Calu3 (cell line): ENCODE measurements around the gene RASSF7. TPM values are rescaled to one million over a fixed set of nuclear protein-coding genes. Genes with fewer than 3 reads are reported as not detected.

Experiments used
- BruUV-seq: library from RNA; stranded (reverse); fragments of 400-500 nt; replicated peaks from 2 replicates; lab custom pipeline; 2021; lab: Mats Ljungman, UMichigan
- CTCF ChIA-PET: fragments of 300-600 bp; sonication (Branson Sonifier 250); formaldehyde crosslinking; loops from one replicate; lab custom pipeline; 2022; ENCODE audit warnings: antibody characterized with exemption; lab: Charles Lee
- DNase-seq: peaks from one replicate; pipeline ENCODE4 v3.0.0; 2022
- H3K27ac Mint-ChIP-seq: one replicate; pipeline ENCODE4 v1.8.0; 2022; ENCODE audit warnings: mixed read lengths; ENCODE audit not compliant: unreplicated experiment
- H3K27me3 Mint-ChIP-seq: one replicate; pipeline ENCODE4 v1.8.0; 2022; ENCODE audit warnings: mixed read lengths; ENCODE audit not compliant: unreplicated experiment
- H3K36me3 Mint-ChIP-seq: one replicate; pipeline ENCODE4 v1.8.0; 2022; ENCODE audit warnings: mild to moderate bottlenecking, moderate library complexity, mixed read lengths; ENCODE audit not compliant: insufficient read depth, unreplicated experiment
- H3K4me1 Mint-ChIP-seq: one replicate; pipeline ENCODE4 v1.8.0; 2022; ENCODE audit warnings: mild to moderate bottlenecking, low read depth, mixed read lengths; ENCODE audit not compliant: unreplicated experiment
- H3K4me3 Mint-ChIP-seq: one replicate; pipeline ENCODE4 v1.8.0; 2022; ENCODE audit warnings: mild to moderate bottlenecking, low read depth, moderate library complexity, mixed read lengths; ENCODE audit not compliant: unreplicated experiment
- H3K9me3 Mint-ChIP-seq: one replicate; pipeline ENCODE4 v1.8.0; 2022; ENCODE audit warnings: low read depth, mixed read lengths; ENCODE audit not compliant: unreplicated experiment
- intact Hi-C: fragments of 100-400 bp; cut with micrococcal nuclease; formaldehyde crosslinking; loops from one replicate; pipeline ENCODE4 v1.10.0; 2022; ENCODE audit not compliant: unreplicated experiment
- total RNA-seq: library from RNA; stranded (reverse); gene quantifications from 2 replicates; pipeline ENCODE4 v1.2.3, GENCODE V29; 2022
- TF ChIP-seq, protein P1 (sequence below): fragments of 200-600 bp; IDR thresholded peaks from one replicate; pipeline ENCODE4 v1.8.0; 2022; ENCODE audit warnings: antibody characterized with exemption; ENCODE audit not compliant: unreplicated experiment

Gene RASSF7
- total RNA-seq, 1 experiment from 2014 or later, result 93.3 TPM

DNA sequence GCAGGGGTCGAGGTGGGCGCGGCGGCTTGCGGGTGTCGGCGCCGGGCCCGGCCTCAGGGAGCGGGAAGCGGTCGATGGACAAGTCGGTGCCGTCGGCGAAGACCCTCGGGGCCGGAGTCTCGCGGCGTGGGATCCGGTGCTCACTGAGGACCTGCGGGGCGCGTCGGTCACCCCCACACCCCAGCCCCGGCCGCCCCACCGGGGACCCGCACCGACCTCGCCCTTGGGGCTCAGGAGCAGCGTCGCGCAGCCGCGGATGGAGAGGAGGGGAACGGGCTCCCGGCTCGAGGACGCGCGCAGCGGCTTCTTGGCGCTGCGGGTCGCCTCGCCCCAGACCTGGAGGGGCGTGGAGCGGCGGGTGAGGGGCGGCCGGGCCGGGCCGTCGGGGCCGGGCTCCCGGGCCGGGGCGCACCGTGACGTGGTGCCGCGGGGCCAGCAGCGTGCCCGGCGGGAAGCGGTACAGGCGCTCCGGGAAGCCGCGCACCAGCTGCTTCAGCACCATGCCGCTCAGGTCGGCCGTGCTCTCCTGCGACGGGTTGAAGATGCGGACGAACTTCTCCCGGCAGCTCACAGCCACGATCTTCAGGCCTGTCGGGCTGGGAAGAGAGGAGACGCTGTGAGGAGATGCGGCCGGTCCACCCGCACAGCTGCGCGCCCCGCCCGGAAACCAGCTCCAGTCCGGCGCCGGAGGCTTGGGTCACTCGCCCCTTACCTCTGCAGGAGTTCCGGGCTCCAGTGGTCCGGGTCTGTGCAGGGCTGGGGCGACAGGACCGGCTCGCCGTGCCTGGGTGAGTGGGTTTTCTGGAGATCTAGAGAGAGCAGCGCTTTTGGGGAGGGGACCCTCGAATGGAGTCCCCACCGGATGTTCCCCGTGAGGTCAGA is 4.7 kb upstream of the RASSF7 start:
- DNase-seq, result no peak
- CTCF ChIA-PET, result interaction anchor here (0.9 to 1.4 kb wide), 2 partner anchors 32 to 172 kb away, joined by 3 read pairs; no protein-coding TSS in a partner anchor
- Mint-ChIP-seq H3K9me3 (no peaks in the 10 kb centered on the region), H3K4me3 (peak overlapping the region; percentile 54), H3K27me3 (no peaks in the 10 kb centered on the region), H3K4me1 (no peaks in the 10 kb centered on the region), H3K27ac (no peak overlapping the region), H3K36me3 (peaks cover 53% of the 10 kb centered on the region)
- intact Hi-C loops, result loop anchor here (10.0 kb wide), 1 partner anchor 169 kb away; no protein-coding TSS in a partner anchor
- TF ChIP-seq, protein P1, sequence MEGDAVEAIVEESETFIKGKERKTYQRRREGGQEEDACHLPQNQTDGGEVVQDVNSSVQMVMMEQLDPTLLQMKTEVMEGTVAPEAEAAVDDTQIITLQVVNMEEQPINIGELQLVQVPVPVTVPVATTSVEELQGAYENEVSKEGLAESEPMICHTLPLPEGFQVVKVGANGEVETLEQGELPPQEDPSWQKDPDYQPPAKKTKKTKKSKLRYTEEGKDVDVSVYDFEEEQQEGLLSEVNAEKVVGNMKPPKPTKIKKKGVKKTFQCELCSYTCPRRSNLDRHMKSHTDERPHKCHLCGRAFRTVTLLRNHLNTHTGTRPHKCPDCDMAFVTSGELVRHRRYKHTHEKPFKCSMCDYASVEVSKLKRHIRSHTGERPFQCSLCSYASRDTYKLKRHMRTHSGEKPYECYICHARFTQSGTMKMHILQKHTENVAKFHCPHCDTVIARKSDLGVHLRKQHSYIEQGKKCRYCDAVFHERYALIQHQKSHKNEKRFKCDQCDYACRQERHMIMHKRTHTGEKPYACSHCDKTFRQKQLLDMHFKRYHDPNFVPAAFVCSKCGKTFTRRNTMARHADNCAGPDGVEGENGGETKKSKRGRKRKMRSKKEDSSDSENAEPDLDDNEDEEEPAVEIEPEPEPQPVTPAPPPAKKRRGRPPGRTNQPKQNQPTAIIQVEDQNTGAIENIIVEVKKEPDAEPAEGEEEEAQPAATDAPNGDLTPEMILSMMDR, result no peak
- no TSS peak for BruUV-seq

DNA sequence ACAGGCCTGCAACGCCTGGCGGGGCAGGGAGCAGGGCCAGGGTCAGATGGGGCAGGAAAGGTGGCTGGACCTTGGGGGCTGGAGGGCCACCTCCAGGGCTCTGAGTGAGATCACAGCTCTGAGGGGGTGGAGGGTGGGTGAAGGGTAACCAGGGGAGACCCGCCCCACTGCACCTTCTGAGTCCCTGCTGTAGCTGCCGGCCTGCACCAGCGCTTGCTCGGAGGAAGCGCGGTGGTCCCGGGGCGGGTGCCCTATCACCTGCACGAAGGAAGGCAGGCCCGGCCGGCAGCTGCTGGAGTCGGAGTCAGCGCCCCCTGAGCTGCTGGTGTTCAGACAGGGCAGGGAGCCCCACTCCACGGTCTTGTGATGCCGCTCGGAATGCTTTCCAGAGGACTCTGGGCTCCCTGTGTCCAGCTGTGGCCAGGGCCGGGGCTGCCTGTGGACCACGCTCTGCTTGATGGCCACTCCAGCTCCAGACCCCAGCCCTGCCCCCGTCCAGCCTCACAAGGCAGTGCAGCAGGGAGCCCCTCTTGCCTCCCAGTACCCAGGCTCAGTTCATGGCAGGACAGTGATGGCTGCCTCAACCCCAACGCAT is 4.0 kb upstream of the RASSF7 start:
- intact Hi-C loops, result loop anchor here (10.0 kb wide), 1 partner anchor 168 kb away; no protein-coding TSS in a partner anchor
- no peaks in the 10 kb centered on the region for H3K27me3 Mint-ChIP-seq
- TF ChIP-seq, protein P1, result no peak
- no peaks in the 10 kb centered on the region for H3K9me3 Mint-ChIP-seq
- H3K27ac Mint-ChIP-seq, result no peak overlapping the region
- H3K4me3 Mint-ChIP-seq, result peak overlapping the region; percentile 54
- BruUV-seq, result no TSS peak
- no peak for DNase-seq
- peaks cover 60% of the 10 kb centered on the region for H3K36me3 Mint-ChIP-seq
- H3K4me1 Mint-ChIP-seq, result no peaks in the 10 kb centered on the region
- CTCF ChIA-PET, result interaction anchor here (0.9 kb wide), 1 partner anchor 31 kb away, joined by 3 read pairs; no protein-coding TSS in a partner anchor

DNA sequence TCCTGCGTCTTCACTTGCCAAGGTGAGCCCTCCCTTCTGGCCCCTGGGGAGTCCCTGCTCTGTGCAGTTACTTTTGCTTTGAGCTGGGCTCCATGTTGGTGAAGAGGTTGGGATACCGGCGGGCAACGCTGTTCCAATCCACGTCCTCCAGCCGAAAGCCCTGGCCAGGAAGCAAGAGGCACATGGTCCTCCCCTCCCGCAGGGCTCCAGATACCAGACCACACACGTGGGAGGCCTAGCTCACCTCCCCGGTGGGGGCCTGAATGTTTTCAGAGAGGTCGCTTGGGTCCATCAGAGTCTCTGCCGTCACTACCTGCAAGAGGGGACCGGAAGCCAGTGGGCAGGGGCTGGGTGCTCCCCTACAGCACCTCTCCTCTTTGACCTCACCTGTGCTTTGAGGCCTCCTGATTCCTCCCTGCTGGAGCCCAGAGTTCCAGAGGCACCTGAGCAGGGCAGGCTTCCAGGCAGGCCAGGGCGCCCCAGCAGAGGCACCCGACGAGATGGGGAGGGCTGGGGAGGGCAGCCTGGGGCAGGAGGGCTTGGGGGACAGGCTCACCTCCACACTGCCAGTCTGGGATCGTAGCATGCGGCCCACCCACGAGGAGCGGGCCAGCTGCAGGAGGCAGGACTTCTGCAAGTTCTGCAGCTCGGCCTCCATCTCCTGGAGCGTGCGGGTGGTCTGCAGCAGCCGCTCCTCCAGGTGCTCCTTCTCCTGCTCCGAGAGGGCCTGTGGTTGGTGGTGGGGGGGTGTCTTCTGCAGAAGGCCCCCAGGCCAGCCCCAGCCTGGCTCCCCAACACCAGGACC is 3.2 kb upstream of the RASSF7 start:
- H3K27ac Mint-ChIP-seq, result no peak overlapping the region
- CTCF ChIA-PET, result interaction anchor here (0.5 kb wide), 1 partner anchor 147 kb away, joined by 4 read pairs; no protein-coding TSS in a partner anchor
- no TSS peak for BruUV-seq
- no peaks in the 10 kb centered on the region for H3K4me1 Mint-ChIP-seq
- H3K27me3 Mint-ChIP-seq, result no peaks in the 10 kb centered on the region
- TF ChIP-seq, protein P1, result no peak
- DNase-seq, result no peak
- H3K36me3 Mint-ChIP-seq, result peaks cover 65% of the 10 kb centered on the region
- H3K4me3 Mint-ChIP-seq, result no peak overlapping the region
- intact Hi-C loops, result loop anchor here (10.0 kb wide), 1 partner anchor 167 kb away; no protein-coding TSS in a partner anchor
- H3K9me3 Mint-ChIP-seq, result no peaks in the 10 kb centered on the region

DNA sequence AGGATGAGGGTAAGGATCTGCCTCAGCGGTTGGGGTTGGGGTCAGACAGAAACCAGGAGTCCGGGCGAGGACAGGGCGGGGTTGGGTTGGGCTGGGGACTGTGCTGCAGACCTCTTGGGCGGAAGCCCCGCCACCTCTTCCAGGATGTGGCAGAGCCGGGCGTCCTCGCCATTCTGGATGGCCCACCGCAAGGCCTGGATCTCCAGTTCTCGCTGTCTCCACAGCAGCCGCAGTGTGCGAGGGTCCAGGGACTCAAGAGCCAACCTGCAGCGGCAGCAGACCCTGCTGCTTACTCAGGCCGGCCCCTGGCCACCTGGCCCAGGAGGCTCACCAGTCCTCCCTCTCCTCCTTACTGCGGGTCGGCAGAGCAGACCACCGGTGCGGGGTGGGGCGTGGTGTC is 2.3 kb upstream of the RASSF7 start:
- Mint-ChIP-seq H3K9me3 (no peaks in the 10 kb centered on the region), H3K4me1 (no peaks in the 10 kb centered on the region), H3K4me3 (no peak overlapping the region), H3K27me3 (no peaks in the 10 kb centered on the region), H3K36me3 (peaks cover 64% of the 10 kb centered on the region), H3K27ac (no peak overlapping the region)
- DNase-seq, result no peak
- CTCF ChIA-PET, result no interaction called here
- TF ChIP-seq, protein P1, result no peak
- BruUV-seq, result no TSS peak
- intact Hi-C loops, result loop anchor here (10.0 kb wide), 1 partner anchor 166 kb away; no protein-coding TSS in a partner anchor
